ENCODE measurements around the gene LDLR.

DNA sequence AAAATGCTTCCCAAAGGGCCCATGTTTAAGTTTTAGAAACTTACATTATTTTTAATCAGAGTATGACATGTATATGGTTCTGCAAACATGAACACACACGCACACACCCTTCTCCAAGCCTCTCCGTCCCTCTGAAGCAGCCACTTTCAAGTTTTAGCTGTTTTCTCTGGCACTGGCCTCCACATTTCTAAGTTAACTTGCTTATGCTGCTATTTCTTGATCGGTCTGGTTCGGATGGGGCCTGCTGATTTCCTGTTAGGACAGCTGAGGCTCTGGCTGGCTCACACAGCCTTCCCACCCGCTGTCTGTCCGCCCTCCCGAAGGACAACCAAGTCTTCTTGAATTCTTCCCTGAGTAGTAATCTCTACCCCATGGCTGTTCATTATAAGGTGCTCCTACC is 61.9 kb downstream of the LDLR start:
- TF ChIP-seq, protein P1, sequence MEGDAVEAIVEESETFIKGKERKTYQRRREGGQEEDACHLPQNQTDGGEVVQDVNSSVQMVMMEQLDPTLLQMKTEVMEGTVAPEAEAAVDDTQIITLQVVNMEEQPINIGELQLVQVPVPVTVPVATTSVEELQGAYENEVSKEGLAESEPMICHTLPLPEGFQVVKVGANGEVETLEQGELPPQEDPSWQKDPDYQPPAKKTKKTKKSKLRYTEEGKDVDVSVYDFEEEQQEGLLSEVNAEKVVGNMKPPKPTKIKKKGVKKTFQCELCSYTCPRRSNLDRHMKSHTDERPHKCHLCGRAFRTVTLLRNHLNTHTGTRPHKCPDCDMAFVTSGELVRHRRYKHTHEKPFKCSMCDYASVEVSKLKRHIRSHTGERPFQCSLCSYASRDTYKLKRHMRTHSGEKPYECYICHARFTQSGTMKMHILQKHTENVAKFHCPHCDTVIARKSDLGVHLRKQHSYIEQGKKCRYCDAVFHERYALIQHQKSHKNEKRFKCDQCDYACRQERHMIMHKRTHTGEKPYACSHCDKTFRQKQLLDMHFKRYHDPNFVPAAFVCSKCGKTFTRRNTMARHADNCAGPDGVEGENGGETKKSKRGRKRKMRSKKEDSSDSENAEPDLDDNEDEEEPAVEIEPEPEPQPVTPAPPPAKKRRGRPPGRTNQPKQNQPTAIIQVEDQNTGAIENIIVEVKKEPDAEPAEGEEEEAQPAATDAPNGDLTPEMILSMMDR (IDR thresholded peaks at IDR 0.05): no peak
- TF ChIP-seq POLR2A (IDR thresholded peaks at IDR 0.05): no peak
- peak in 1 of 4 donors; percentile 30 for TF ChIP-seq POLR2AphosphoS5 (IDR thresholded peaks at IDR 0.05)
- TF ChIP-seq EP300 (IDR thresholded peaks at IDR 0.05): no peak

Measured in sigmoid colon (tissue), 4 donors.